T-helper 2 cell (primary cell): Measurements from ENCODE around the gene SIK2.

Experiments used
- DNase-seq, 5 experiments: peaks; one replicate each; pipeline versions ENCODE4 v3.0.0 to v3.0.0-alpha.2; 2012 to 2022

SIK2 gene

DNA sequence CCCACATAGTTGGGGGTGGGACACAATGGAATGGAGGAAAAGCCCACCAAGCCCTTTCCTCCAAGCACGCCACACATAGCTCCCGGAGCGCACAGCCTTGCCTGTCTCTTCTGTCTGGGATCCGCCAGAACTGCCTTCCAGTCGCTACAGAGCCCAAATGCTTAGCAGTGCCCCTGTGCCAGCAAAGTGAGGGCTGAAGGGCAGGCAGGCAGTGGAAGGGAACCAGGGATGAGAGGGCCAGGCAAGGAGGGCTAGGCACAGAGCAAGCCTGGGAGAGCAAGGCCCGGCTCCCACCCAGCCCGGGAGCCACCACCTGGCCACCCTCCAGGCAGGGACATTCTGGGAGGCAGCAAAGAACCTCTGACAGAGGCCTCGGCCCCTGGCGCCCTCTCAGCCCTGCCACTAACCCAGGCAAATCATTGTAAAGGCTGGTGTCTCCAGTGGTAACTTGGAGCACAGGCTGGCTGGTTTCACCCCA lies 131.4 kb downstream of the SIK2 start:
- no peak for DNase-seq

DNA sequence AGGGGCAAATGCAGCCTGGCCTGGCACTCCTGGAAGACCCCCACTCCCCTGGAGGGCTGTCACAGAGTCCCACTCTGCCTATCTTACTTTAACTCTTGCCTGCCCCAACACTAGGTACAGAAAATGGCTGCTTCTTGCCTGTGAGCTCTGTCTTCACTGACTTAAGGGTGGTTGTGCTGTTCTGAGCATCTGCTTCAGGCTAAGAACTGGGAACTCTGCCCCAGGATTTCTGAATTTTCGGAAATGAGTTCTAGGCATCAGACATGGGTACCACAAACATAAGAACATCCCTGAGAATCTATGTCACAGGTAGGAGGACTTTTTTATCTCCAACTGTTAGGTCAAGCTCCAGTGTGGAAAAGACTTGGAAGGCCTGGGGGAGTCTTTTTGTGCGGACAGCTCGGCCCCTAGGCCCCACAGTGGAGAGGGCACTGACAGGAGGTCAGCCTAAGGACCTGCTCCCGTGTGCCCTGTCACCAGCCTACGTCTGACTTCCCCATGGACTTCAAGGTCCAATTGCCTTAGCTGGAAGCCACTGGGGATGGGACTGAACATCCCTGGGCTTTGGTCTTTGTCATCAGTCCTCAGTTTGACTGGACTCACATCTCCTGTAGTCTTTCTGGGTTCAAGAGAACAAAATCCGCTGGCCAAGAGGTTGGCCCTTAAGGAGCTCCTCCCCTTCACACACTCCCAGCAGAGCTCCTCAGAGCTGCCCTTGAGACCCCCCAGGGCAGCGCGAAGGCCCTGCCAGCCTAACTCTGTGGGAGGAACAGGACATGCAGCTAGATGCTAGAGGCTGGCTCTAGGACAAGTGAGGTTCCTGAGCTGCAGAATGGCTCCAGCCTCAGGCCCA lies 132.1 kb downstream of the SIK2 start:
- DNase-seq: no peak

DNA sequence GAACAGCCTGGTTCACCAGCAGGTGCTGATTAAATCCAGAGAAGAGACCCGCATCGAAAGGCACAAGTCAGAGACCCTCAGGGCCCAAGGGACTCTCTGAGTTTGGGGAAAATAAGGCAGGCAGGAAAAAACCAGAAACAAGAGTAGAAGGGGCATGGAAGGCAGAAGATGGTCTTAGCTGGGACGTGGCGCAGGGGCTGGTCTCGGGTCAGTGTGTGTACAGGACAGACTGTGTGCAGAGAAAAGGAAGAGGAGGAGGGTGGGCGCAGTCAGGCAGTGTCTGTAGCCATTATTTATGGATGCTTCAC lies 132.7 kb downstream of the SIK2 start:
- no peak for DNase-seq

DNA sequence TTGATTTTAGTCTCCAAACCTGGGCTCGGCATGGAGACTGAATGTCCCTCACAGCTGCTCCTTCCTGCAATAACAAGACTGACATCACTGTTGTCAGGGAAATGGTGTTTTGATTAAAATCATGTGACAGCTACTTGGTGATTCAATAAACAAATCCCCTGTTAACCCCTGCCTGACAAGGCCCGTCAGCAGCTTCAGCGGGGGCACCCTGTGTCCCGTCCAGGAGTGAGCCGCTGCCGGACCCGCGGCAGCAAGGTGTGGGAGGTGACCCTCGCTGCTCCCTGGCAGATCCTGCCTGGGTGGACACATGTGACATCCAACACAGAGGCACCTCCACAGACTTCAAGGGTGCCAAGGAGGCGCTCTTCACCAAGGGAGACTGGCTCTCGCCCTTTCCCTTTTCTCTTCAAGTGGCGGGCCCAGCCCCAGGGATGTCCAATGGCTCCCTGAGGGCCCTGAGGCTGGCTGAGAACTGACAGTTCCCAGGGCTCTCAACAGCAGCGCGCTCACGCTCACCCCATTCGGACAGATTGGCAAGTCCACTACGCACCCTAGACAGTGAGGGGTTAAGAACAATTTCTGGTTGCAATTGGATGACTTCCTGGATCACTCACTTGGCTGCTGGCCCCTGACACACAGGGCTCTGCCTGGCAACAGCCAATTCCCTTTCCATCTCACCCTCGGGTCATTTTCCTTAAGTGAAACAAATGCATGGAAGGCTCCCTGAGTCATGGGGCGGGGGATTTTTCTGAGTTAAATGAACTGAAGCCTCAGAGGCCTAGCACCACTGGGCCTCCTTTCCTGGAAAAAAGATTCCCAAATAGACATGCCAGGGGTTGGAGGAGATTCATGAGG lies 133.2 kb downstream of the SIK2 start:
- DNase-seq: no peak

DNA sequence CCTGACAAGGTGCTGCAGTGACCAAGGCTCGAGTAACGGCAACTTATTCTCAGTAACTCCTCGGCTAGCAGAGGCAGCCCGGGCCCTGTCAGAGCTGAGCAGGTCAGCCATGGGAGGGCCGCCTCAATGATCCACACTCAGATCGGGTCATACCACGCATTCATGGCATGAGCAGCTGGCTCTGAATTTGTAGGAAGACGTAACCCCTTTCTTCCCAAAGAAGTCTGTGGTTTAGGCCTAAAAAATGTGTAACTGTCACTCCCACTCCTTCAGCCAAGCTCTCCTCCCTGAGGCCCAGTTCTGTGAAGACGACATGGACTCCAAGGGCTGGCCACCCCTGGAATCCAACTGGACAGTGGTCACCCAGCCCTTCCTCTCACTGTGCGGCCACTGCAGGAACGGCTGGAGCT lies 133.9 kb downstream of the SIK2 start:
- no peak for DNase-seq

DNA sequence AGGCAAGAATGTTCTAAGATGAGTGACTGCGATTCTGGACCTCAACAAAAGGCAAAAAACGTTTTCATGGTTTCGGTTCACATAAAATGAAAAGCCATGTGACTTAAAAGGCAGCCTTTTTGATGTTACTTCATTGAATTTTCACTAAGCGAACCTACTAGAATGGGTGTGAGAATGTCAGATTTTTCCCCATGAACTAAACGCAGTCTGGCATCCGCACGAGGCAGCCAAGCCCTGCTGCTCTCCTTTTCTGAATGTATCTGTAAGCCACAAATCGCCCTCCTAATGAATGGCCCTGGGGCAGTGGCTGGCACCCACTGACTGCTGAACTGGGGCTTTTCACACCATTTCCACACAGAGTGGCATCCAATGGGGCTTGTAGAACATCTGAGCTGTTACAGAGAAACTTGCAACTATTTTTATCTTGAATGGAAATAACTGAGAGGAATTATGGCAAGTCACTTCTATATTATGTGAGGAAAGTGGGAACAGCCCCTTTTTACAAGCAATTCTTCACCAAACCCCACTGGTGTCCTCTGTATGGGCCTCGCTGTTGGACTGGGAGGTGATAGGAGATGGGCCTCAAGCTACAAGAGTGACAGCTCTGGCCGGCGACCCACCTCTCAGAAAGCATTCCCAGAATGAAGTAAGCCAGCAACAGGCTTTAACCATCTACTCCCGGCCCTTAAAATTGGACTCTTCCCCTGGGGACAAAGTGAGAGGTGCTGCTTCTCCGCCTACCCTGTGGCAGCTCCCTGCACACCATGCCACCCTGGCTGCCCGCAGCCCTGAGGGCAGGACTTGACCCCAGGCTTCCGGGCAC lies 134.6 kb downstream of the SIK2 start:
- DNase-seq: no peak

DNA sequence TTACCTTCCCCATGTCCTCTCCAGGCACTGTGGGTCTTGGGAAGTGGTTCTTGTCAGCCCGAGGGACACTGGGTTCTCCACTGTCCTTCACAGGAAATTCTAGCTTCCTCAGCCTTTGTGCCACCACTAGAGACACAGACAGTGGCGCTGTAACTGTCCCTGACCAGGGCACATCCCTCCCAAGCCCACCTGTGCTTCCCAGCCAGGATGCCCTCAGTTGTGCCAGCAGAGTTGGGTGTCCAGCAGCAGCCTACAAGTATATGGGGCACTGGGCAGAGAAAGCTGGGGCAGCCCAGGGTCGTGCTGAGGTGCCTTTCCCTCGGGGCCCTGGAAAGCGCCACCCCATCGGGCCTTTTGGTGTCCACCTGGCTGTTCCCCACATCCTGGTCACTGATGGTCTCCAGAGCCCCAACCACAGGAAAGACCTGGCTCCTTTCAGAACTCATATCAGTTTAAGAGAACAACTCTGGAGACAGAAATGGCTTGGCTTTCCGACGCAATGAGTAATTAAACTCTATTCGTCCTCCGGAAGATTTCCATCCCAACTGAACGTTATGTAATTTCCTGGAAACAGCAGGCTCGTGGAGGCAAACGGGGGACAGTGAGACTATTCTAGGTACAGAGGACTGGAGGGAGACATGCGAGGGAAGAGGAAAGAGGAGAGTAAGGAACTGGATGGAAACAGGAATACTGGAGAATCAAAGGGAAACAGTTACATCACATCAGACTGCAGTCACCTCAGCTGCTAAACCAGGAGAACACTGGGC lies 135.4 kb downstream of the SIK2 start:
- DNase-seq: no peak

DNA sequence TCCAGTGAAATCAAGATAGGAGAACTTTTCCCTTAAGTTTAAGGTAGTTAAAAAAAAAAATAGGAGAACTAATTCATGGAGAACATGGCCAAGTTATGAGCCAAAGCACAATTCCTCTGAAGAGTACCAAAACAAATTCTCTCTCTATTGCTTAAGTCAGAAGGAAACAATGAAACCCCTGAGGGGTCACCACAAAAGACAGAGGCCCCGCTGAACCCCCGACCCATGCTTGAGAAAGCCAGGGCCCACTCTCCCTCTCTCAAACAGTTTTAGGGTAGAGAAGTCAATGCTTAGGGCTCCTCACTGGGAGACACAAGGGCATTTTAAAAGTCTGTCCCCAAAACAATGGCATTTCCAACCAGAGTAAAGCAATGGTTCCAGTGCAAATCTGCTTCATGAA lies 137.1 kb downstream of the SIK2 start:
- no peak for DNase-seq

DNA sequence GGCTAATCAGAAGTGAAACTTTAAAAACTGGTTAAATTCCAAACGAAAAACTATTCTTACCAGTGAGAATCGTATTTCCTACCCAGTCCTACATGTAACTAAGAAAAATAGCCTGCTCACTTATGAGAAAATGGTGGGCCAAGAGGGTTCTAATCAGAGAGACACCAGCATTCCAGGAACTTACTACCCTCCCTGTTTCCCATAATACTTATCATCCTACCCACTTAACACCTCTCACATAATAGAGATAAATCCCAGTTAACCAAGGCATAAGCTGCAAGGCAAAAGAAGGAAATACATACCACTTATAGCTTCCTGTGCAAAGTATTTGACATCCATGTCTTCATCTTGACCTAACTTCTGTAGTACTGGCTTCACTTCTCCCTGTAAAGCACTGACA lies 139.5 kb downstream of the SIK2 start:
- DNase-seq: no peak

DNA sequence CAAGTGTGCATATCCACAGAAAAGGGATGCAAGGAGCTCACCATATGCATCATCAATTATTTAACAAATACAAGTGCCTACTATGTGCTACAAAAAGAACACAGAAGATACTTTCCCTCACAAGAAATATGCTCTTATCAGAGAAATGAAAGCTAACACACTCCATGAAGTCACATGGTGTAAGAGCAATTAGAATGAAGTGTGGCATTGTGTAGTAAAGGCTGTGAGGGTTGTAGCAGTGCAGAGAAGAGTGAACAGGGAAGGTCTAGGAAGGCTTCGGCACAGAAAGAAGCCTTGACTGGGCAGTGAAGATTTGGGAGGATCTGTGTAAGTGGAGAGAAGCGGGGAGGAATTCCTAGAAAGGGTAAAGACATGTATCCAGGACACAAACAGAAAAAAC lies 141.5 kb downstream of the SIK2 start:
- no peak for DNase-seq

DNA sequence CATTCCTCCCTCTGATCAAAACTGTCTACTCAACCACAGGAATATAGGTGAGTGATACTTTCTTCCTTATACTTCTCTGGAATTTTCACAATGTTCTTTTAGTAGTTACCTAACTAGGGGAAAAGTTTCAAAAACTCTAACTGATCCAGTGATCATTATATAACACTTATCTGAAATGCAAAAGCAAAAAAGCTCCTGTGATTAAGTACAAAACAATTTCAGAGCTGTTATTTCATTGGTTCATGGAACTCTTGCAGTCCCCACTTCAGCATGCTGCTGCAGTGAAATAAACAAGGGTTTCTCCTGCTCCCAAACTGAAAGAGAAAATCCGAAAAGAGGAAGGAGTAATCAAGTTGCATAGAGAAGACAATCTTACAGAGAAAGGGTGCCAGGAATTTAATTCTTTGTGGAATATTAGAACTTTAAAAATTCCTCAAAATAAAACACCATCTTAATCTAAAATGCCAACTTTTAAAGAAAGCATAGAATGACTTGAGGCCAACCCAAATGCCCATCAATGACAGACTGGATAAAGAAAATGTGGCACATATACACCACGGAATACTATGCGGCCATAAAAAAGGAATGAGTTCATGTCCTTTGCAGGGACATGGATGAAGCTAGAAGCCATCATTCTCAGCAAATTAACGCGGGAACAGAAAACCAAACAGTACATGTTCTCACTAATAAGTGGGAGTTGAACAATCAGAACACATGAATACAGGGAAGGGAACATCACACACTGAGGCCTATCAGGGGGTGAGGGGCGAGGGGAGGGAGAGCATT lies 143.7 kb downstream of the SIK2 start:
- DNase-seq: no peak

DNA sequence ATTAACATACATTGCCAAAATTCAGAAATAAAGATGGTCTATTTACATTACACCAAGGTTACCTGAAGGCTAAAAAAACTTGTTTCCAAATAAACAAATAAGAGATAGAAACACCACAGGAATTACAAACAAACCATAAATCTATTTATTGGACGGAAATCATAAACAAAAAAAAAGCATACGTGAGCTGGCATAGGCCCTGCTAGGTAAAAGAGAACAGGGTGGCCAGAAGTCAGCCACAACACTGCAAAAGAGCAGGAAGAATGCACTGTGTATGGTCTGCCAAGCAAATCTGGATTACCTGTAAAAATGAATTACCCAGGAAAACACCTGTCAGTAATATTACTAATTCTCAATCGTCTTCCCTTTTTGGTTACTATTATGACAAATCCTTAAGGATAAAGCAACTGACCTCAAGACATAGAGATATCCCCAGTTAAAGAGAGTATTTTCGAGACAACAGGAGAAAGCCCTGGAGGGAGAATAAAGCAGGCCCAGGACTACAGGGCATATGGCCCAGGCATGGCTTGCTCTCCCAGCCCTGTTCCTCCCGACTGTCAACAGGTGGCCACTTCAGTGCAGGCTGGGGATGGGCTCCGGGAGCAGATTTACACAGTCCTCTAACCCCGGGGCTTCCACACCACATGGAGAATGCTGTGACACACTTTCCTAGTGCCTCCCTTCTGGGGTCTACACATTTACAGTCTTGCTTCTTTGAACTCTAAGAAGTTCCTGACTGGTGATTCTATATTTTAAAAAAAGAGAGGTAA lies 146.0 kb downstream of the SIK2 start:
- DNase-seq: no peak

DNA sequence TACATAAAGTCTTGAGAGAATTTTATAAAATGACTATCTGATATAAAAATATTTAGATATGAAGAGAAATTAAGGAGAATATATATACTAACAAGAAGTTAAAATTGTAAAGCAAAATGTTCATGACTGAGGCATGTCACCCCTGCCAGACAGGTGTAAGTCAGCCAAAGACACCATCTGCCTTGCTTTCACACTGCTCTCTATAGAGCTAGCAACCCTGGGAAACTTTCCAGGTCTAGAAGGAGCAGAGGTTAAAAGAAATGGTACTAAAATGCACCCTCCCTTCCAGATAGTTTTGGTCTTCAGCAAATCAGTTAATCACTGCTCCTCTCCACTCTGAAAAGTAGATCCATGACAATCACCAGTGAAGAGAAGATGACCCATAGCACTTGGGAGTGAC lies 147.4 kb downstream of the SIK2 start:
- no peak for DNase-seq

DNA sequence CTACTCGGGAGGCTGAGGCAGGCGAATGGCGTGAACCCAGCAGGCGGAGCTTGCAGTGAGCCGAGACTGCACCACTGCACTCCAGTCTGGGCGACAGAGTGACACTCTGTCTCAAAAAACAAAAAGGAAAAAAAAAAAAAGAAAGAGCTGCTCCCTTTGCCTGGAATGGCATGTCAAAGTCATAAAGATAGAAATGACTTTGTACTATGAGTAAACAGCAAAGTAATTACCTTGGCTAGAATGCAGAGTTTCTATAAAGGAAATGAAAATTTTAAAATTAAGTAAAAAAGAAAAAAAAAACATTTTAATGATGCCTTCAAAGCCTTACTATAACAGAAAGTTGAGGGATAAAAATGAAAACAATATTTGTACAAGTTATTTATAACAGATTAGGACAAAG lies 153.8 kb downstream of the SIK2 start:
- no peak for DNase-seq

DNA sequence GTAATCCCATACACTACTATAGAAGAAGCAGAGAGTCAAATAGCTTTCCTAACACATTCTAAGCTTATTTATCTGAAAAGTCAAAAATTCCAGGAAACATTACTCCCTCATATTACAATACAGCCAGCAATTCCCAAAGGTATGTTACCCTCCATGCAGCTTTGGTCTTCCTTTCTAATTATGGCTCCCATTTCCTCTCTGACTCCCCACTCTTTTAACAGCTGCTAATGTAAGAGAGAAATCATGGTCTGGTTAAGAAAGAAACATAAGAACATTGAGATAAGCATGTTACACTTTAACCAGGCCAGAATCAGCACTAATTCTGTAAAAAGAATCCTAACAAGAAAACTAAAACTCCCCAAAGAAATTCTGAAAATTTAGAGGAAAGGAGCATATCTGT lies 157.1 kb downstream of the SIK2 start:
- DNase-seq: no peak

DNA sequence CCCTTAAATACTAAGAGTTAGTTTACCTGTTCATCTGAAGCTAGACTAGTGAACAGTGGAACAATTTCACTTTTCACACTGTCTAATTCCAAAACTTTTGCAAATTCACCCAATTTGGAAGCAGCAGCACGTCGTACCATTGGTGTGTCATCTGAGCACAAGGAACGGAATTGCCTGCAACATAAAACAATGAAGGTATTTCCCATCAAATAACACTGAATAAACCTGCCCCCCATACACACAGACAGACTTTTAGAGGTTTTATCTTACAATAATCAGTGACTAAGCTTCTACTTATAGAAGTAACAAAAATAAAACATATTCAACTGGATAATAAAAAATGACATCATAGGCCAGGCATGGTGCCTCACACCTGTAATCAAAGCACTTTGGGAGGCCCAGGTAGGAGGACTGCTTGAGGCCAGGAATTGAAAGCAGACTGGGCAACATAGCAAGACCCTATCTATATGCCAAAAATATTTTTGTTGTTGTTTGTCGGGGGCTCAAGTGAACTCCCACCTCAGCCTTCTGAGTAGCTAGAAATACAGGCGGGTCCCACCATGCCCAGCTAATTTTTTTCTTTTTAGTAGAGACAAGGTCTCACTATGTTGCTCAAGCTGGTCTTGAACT lies 157.6 kb downstream of the SIK2 start:
- DNase-seq: no peak

DNA sequence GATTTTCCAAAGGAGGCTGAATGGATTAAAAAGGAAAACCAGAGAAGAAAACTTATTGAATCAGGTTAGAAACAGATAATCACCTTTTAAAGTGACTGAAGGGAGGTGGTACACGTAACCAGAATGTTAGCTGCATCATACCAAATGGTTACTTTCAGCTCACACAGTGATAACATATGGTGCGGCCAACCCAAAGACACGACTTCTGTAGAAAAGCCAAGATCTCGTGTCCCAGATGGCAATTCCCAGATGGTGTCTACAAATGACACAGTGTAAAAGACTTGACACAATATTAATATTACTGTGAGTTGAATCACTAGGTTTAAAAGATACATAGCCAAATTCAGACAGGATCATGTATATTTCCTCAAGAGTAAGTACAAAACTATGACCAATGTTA lies 158.8 kb downstream of the SIK2 start:
- DNase-seq: no peak

DNA sequence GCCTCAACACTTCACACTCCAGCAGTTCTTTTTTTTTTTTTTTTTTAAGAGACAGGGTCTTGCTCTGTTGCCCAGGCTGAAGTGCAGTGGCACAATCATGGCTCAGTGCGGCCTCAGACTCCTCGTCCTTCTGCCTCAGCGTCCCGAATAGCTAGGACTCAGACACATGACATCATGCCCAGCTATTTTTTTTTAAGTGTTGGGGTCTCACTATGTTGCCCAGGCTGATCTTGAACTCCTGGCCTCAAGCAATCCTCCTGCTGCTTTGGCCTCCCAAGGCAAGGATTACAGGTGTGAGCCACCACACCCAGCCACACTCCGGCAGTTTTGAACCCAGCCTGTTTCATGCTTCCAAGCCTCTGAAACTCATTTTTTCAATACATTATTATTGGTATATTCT lies 160.3 kb downstream of the SIK2 start:
- DNase-seq: no peak

DNA sequence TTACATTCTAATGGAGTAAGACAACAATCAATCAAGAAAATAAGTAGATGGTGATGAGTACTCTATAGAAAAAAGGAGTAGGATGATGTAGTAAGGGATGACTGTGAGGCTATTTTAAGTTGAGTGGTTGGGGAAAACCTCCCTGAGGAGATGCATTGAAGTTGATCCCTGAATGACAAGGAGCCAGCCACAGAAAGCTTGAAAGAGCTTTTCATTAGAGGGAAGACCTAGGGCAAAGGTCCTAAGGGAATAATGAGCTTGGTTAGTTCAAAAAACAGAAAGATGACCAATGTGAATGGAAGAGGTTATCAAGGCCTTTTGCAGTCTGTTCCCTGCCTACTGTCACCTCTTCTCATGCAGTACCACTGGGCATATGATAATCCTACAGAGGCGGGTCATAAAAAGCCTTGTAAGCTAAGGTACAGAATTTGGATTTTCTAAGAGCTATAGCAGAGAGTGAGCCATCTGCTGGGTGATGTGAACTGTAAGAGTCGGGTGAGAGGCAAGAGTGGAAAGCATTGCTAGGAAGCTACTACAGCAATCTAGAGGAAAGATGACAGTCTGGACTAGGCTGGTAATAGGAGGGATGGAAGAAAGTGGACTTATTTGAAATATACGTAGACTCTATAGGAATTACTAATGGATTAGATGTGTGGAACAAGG lies 160.9 kb downstream of the SIK2 start:
- DNase-seq: no peak

DNA sequence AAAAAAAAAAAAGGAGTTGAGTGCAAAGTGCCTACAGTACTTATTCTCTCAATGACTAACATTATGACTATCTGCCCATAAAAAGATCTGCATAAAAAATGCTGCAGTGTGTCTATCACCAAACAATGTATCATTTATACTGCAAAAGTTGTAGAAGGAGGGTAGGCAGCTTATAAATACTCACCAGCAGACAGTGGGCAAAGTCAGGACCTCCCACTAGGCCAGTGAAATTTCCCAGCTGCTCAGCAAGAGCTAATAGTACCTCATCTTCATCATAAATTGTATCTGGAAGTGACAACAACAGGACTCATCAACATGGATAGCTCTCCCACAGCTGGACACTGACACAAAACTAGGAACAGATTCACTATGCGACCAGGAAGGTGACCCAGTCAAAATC lies 162.4 kb downstream of the SIK2 start:
- DNase-seq: no peak
